ENCODE results near the gene BTBD1. TPM values are rescaled to one million over a fixed set of nuclear protein-coding genes. Genes with fewer than 3 reads are reported as not detected.
"Not testable (repeated sequence)": the region's sequence is repeated elsewhere in the genome, so short reads cannot be mapped to it uniquely, and the experiment has no call there.

Gene BTBD1
- total RNA-seq, 1 experiment from 2014 or later, result 147 TPM

GRCh38 chr15:83068054-83068453 lies 1.0 kb upstream of the BTBD1 start:
- in situ Hi-C loops (cut with HindIII; ENCODE audit: low pct_unique_long_range_greater_than_20kb, low sequenced_read_pairs), result no loop called here
- DNase-seq (ENCODE audit: low read depth, low spot score), result no peak

- in situ Hi-C loops (cut with HindIII; ENCODE audit: low pct_unique_long_range_greater_than_20kb, low sequenced_read_pairs), result no loop called here
- no peak for DNase-seq (ENCODE audit: low read depth, low spot score)
Measured at GRCh38 chr15:83067638-83067962, 548 bp upstream of the BTBD1 start.

- DNase-seq (ENCODE audit: low read depth, low spot score), result no peak
- in situ Hi-C loops (cut with HindIII; ENCODE audit: low pct_unique_long_range_greater_than_20kb, low sequenced_read_pairs), result no loop called here
Measured at GRCh38 chr15:83066034-83066733, 868 bp downstream of the BTBD1 start.

GRCh38 chr15:83065431-83065830 lies 1.6 kb downstream of the BTBD1 start:
- in situ Hi-C loops (cut with HindIII; ENCODE audit: low pct_unique_long_range_greater_than_20kb, low sequenced_read_pairs), result no loop called here
- no peak for DNase-seq (ENCODE audit: low read depth, low spot score)

GRCh38 chr15:83064859-83065258 lies 2.2 kb downstream of the BTBD1 start:
- in situ Hi-C loops (cut with HindIII; ENCODE audit: low pct_unique_long_range_greater_than_20kb, low sequenced_read_pairs), result no loop called here
- no peak for DNase-seq (ENCODE audit: low read depth, low spot score)

- no peak for DNase-seq (ENCODE audit: low read depth, low spot score)
- in situ Hi-C loops (cut with HindIII; ENCODE audit: low pct_unique_long_range_greater_than_20kb, low sequenced_read_pairs), result no loop called here
Measured at GRCh38 chr15:83063551-83063950, 3.5 kb downstream of the BTBD1 start.

GRCh38 chr15:83062768-83063180 lies 4.3 kb downstream of the BTBD1 start:
- in situ Hi-C loops (cut with HindIII; ENCODE audit: low pct_unique_long_range_greater_than_20kb, low sequenced_read_pairs), result no loop called here

GRCh38 chr15:83061680-83062079 lies 5.4 kb downstream of the BTBD1 start:
- DNase-seq (ENCODE audit: low read depth, low spot score), result no peak
- in situ Hi-C loops (cut with HindIII; ENCODE audit: low pct_unique_long_range_greater_than_20kb, low sequenced_read_pairs), result no loop called here

More at GRCh38 chr15:83062768-83063180, 4.3 kb downstream of the BTBD1 start:
- DNase-seq (ENCODE audit: low read depth, low spot score), result no peak

- in situ Hi-C loops (cut with HindIII; ENCODE audit: low pct_unique_long_range_greater_than_20kb, low sequenced_read_pairs), result no loop called here
- no peak for DNase-seq (ENCODE audit: low read depth, low spot score)
Measured at GRCh38 chr15:83057696-83058376, 9.2 kb downstream of the BTBD1 start.

- in situ Hi-C loops (cut with HindIII; ENCODE audit: low pct_unique_long_range_greater_than_20kb, low sequenced_read_pairs), result no loop called here
- peak; percentile 23 for DNase-seq (ENCODE audit: low read depth, low spot score)
Measured at GRCh38 chr15:83057002-83057401, 10.1 kb downstream of the BTBD1 start.

GRCh38 chr15:83053151-83053550 lies 13.9 kb downstream of the BTBD1 start:
- in situ Hi-C loops (cut with HindIII; ENCODE audit: low pct_unique_long_range_greater_than_20kb, low sequenced_read_pairs), result no loop called here
- peak; percentile 44 for DNase-seq (ENCODE audit: low read depth, low spot score)

- no peak for DNase-seq (ENCODE audit: low read depth, low spot score)
- in situ Hi-C loops (cut with HindIII; ENCODE audit: low pct_unique_long_range_greater_than_20kb, low sequenced_read_pairs), result no loop called here
Measured at GRCh38 chr15:83046558-83047127, 20.4 kb downstream of the BTBD1 start.

- DNase-seq (ENCODE audit: low read depth, low spot score), result no peak
- in situ Hi-C loops (cut with HindIII; ENCODE audit: low pct_unique_long_range_greater_than_20kb, low sequenced_read_pairs), result no loop called here
Measured at GRCh38 chr15:83044156-83044555, 22.9 kb downstream of the BTBD1 start.

- in situ Hi-C loops (cut with HindIII; ENCODE audit: low pct_unique_long_range_greater_than_20kb, low sequenced_read_pairs), result no loop called here
- DNase-seq (ENCODE audit: low read depth, low spot score), result no peak
Measured at GRCh38 chr15:83039206-83039605, 27.8 kb downstream of the BTBD1 start.

- in situ Hi-C loops (cut with HindIII; ENCODE audit: low pct_unique_long_range_greater_than_20kb, low sequenced_read_pairs), result no loop called here
Measured at GRCh38 chr15:83036253-83036652, 30.8 kb downstream of the BTBD1 start.

GRCh38 chr15:83031234-83031633 lies 35.8 kb downstream of the BTBD1 start:
- DNase-seq (ENCODE audit: low read depth, low spot score); in situ Hi-C loops (cut with HindIII; ENCODE audit: low pct_unique_long_range_greater_than_20kb, low sequenced_read_pairs): not testable (repeated sequence)

More at GRCh38 chr15:83036253-83036652, 30.8 kb downstream of the BTBD1 start:
- no peak for DNase-seq (ENCODE audit: low read depth, low spot score)

- DNase-seq (ENCODE audit: low read depth, low spot score), result no peak
- in situ Hi-C loops (cut with HindIII; ENCODE audit: low pct_unique_long_range_greater_than_20kb, low sequenced_read_pairs), result no loop called here
Measured at GRCh38 chr15:83030021-83030420, 37.0 kb downstream of the BTBD1 start.

- no peak for DNase-seq (ENCODE audit: low read depth, low spot score)
- in situ Hi-C loops (cut with HindIII; ENCODE audit: low pct_unique_long_range_greater_than_20kb, low sequenced_read_pairs), result no loop called here
Measured at GRCh38 chr15:83018436-83018835, 48.6 kb downstream of the BTBD1 start.

- in situ Hi-C loops (cut with HindIII; ENCODE audit: low pct_unique_long_range_greater_than_20kb, low sequenced_read_pairs), result no loop called here
- no peak for DNase-seq (ENCODE audit: low read depth, low spot score)
Measured at GRCh38 chr15:83016906-83017305, 50.1 kb downstream of the BTBD1 start.

Measured in SK-MEL-5 (cell line).